Measurements from ENCODE around the gene SERPINI1.

DNA sequence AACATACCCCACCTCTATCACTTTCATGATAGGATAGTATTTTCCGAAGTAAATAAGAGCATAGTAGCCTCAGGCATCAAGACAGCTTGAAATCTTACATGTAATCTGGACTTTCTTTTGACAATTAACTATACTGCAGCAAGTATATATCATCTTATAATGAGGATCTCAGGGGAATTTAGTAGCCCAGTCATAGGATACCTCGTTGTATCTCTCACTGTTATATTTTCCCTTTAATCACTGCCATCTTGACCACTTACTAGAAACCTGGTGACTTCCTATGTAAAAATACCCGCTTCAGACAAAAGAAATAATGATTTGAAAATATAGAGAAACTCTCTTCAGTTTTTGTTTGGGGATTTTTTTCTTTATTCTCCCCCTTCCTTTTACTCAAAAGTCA lies 88.2 kb downstream of the SERPINI1 start:
- TF ChIP-seq, protein P1, sequence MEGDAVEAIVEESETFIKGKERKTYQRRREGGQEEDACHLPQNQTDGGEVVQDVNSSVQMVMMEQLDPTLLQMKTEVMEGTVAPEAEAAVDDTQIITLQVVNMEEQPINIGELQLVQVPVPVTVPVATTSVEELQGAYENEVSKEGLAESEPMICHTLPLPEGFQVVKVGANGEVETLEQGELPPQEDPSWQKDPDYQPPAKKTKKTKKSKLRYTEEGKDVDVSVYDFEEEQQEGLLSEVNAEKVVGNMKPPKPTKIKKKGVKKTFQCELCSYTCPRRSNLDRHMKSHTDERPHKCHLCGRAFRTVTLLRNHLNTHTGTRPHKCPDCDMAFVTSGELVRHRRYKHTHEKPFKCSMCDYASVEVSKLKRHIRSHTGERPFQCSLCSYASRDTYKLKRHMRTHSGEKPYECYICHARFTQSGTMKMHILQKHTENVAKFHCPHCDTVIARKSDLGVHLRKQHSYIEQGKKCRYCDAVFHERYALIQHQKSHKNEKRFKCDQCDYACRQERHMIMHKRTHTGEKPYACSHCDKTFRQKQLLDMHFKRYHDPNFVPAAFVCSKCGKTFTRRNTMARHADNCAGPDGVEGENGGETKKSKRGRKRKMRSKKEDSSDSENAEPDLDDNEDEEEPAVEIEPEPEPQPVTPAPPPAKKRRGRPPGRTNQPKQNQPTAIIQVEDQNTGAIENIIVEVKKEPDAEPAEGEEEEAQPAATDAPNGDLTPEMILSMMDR (IDR thresholded peaks at IDR 0.05 in 4 of 5, conservative IDR thresholded peaks at IDR 0.05 in 1 of 5): no peak
- TF ChIP-seq POLR2A (IDR thresholded peaks at IDR 0.05): no peak

Data from gastrocnemius medialis (tissue), 4 donors.